HFF-Myc (cell line): ENCODE measurements around the gene FER1L5.

Experiments used
- DNase-seq: peaks from one replicate; pipeline ENCODE4 v3.0.0-alpha.2; 2011; ENCODE audit warnings: low read depth; ENCODE audit errors: extremely low read depth
- H3K4me3 ChIP-seq: replicated peaks from 2 replicates; pipeline ENCODE4 v1.5.1; 2011; ENCODE audit warnings: low read depth, mild to moderate bottlenecking, control low read depth, low read length
- CTCF ChIP-seq: IDR thresholded peaks from 2 replicates; pipeline ENCODE4 v1.5.1; 2012; ENCODE audit warnings: mild to moderate bottlenecking, low read depth, low read length, control low read depth; ENCODE audit errors: missing control alignments

Gene FER1L5

GRCh38 chr2:96727431-96727830, 84.9 kb downstream of the FER1L5 start:
- no peak overlapping the region for H3K4me3 ChIP-seq
- no peak for TF ChIP-seq CTCF
- DNase-seq, result no peak

- no peak for TF ChIP-seq CTCF
- no peak overlapping the region for H3K4me3 ChIP-seq
- DNase-seq, result no peak
Observed at GRCh38 chr2:96729748-96730147, 87.2 kb downstream of the FER1L5 start.

- no peak for DNase-seq
- no peak overlapping the region for H3K4me3 ChIP-seq
- no peak for TF ChIP-seq CTCF
Observed at GRCh38 chr2:96730212-96730611, 87.6 kb downstream of the FER1L5 start.

GRCh38 chr2:96733931-96734330, 91.4 kb downstream of the FER1L5 start:
- H3K4me3 ChIP-seq, result no peak overlapping the region
- no peak for DNase-seq
- no peak for TF ChIP-seq CTCF

- no peak for DNase-seq
- TF ChIP-seq CTCF, result no peak
- H3K4me3 ChIP-seq, result no peak overlapping the region
Observed at GRCh38 chr2:96734880-96735583, 92.5 kb downstream of the FER1L5 start.

GRCh38 chr2:96737251-96737650, 94.7 kb downstream of the FER1L5 start:
- DNase-seq, result no peak
- no peak for TF ChIP-seq CTCF
- no peak overlapping the region for H3K4me3 ChIP-seq

- TF ChIP-seq CTCF, result no peak
- no peak for DNase-seq
- no peak overlapping the region for H3K4me3 ChIP-seq
Observed at GRCh38 chr2:96737831-96738230, 95.3 kb downstream of the FER1L5 start.
